Effector memory CD4-positive, alpha-beta T cell (primary cell): ENCODE data around the gene BMPR2.

ENCODE experiments used
- DNase-seq, 3 donors: peaks; one replicate each; pipeline ENCODE4 v3.0.0-alpha.2; 2020
- H3K27ac ChIP-seq: 2 replicates; pipeline ENCODE4 v1.7.0; 2013; ENCODE audit warnings: mild to moderate bottlenecking, low read length, moderate library complexity; ENCODE audit not compliant: insufficient read depth, poor library complexity, severe bottlenecking
- H3K27me3 ChIP-seq: replicated peaks from 2 replicates; pipeline ENCODE4 v1.7.0; 2013; ENCODE audit warnings: mild to moderate bottlenecking, low read length; ENCODE audit not compliant: insufficient read depth, control insufficient read depth, poor library complexity, severe bottlenecking
- H3K36me3 ChIP-seq: 2 replicates; pipeline ENCODE4 v1.7.0; 2013; ENCODE audit warnings: mild to moderate bottlenecking, low read length, moderate library complexity; ENCODE audit not compliant: control insufficient read depth, insufficient read depth
- H3K4me1 ChIP-seq: 2 replicates; pipeline ENCODE4 v1.7.0; 2013; ENCODE audit warnings: low read length, mild to moderate bottlenecking; ENCODE audit not compliant: control insufficient read depth, insufficient read depth, poor library complexity, severe bottlenecking
- H3K4me3 ChIP-seq: 2 replicates; pipeline ENCODE4 v1.7.0; 2013; ENCODE audit warnings: low read length, low read depth, mild to moderate bottlenecking; ENCODE audit not compliant: insufficient read depth, poor library complexity, severe bottlenecking
- H3K9me3 ChIP-seq: 2 replicates; pipeline ENCODE4 v1.7.0; 2013; ENCODE audit warnings: mild to moderate bottlenecking, low read length, moderate library complexity; ENCODE audit not compliant: control insufficient read depth

Gene BMPR2

GRCh38 chr2:202605174-202605573 is 229.0 kb downstream of the BMPR2 start:
- no peak overlapping the region for H3K4me3 ChIP-seq
- H3K4me1 ChIP-seq: no peaks in the 10 kb centered on the region
- no peaks in the 10 kb centered on the region for H3K36me3 ChIP-seq
- no peak for DNase-seq
- H3K27me3 ChIP-seq: no peaks in the 10 kb centered on the region
- H3K27ac ChIP-seq: no peak overlapping the region
- no peaks in the 10 kb centered on the region for H3K9me3 ChIP-seq

- no peaks in the 10 kb centered on the region for H3K27me3 ChIP-seq
- H3K27ac ChIP-seq: no peak overlapping the region
- H3K4me3 ChIP-seq: no peak overlapping the region
- no peaks in the 10 kb centered on the region for H3K4me1 ChIP-seq
- no peaks in the 10 kb centered on the region for H3K36me3 ChIP-seq
- DNase-seq: no peak
- no peaks in the 10 kb centered on the region for H3K9me3 ChIP-seq
Observed at GRCh38 chr2:202608142-202608852, 232.2 kb downstream of the BMPR2 start.

- H3K4me1 ChIP-seq: no peaks in the 10 kb centered on the region
- no peak for DNase-seq
- H3K27me3 ChIP-seq: no peaks in the 10 kb centered on the region
- no peaks in the 10 kb centered on the region for H3K36me3 ChIP-seq
- no peak overlapping the region for H3K4me3 ChIP-seq
- H3K27ac ChIP-seq: no peak overlapping the region
- no peaks in the 10 kb centered on the region for H3K9me3 ChIP-seq
Observed at GRCh38 chr2:202609381-202610145, 233.4 kb downstream of the BMPR2 start.

- DNase-seq: no peak
- no peaks in the 10 kb centered on the region for H3K9me3 ChIP-seq
- no peak overlapping the region for H3K4me3 ChIP-seq
- H3K4me1 ChIP-seq: no peaks in the 10 kb centered on the region
- no peaks in the 10 kb centered on the region for H3K27me3 ChIP-seq
- H3K36me3 ChIP-seq: no peaks in the 10 kb centered on the region
- H3K27ac ChIP-seq: no peak overlapping the region
Observed at GRCh38 chr2:202610380-202610779, 234.3 kb downstream of the BMPR2 start.

- Histone ChIP-seq H3K36me3 (no peaks in the 10 kb centered on the region), H3K27me3 (no peaks in the 10 kb centered on the region), H3K4me1 (no peaks in the 10 kb centered on the region), H3K27ac (no peak overlapping the region), H3K4me3 (no peak overlapping the region), H3K9me3 (no peaks in the 10 kb centered on the region)
- DNase-seq: no peak
Observed at GRCh38 chr2:202612145-202612544, 236.0 kb downstream of the BMPR2 start.

- no peaks in the 10 kb centered on the region for H3K27me3 ChIP-seq
- no peak overlapping the region for H3K4me3 ChIP-seq
- no peak overlapping the region for H3K27ac ChIP-seq
- no peaks in the 10 kb centered on the region for H3K4me1 ChIP-seq
- H3K36me3 ChIP-seq: no peaks in the 10 kb centered on the region
- no peaks in the 10 kb centered on the region for H3K9me3 ChIP-seq
- DNase-seq: no peak
Observed at GRCh38 chr2:202613479-202613878, 237.4 kb downstream of the BMPR2 start.
